ENCODE results near the gene EVI5L.

- TF ChIP-seq CTCF (IDR thresholded peaks at IDR 0.05; ENCODE audit: low read depth, low read length, poor library complexity, severe bottlenecking) (no peak), EZH2phosphoT487 (IDR thresholded peaks at IDR 0.05; ENCODE audit: borderline replicate concordance, low read length) (no peak)
These were observed 805 bp downstream of the EVI5L start for GRCh38 chr19:7830823-7831222.
